Keratinocyte (primary cell): ENCODE results near the gene IRF1. TPM values are rescaled to one million over a fixed set of nuclear protein-coding genes. Genes with fewer than 3 reads are reported as not detected.

Experiments
- DNase-seq: peaks from one replicate; pipeline ENCODE4 v3.0.0-alpha.2; 2011; ENCODE audit warnings: low read depth, missing footprints, low spot score
- FAIRE-seq: peaks from 2 replicates; lab custom pipeline; 2011; peaks lifted over from hg19 to GRCh38; lab: Jason Lieb, UNC
- H2AFZ ChIP-seq: 2 replicates; pipeline ENCODE4 v1.6.0; 2012; ENCODE audit warnings: low read length, control low read depth, inconsistent platforms; ENCODE audit not compliant: control insufficient read depth
- H3K27ac ChIP-seq: 2 replicates; pipeline ENCODE4 v1.5.1; 2011; ENCODE audit warnings: low read length; ENCODE audit not compliant: control insufficient read depth, insufficient read depth
- H3K27me3 ChIP-seq: 3 replicates; pipeline ENCODE4 v1.6.0; 2011; ENCODE audit warnings: low read length; ENCODE audit not compliant: control insufficient read depth, insufficient read depth; ENCODE audit errors: extremely low read depth
- H3K36me3 ChIP-seq, 2 experiments: 2 replicates in 1 of 2; 3 replicates in 1 of 2; pipeline ENCODE4 v1.5.1; 2011; ENCODE audit warnings: low read length in 2 of 2, mild to moderate bottlenecking in 1 of 2; ENCODE audit not compliant: control insufficient read depth in 2 of 2, insufficient read depth in 2 of 2; ENCODE audit errors: extremely low read depth in 1 of 2
- H3K4me1 ChIP-seq: 3 replicates; pipeline ENCODE4 v1.5.1; 2011; ENCODE audit warnings: low read length; ENCODE audit not compliant: control insufficient read depth, insufficient read depth; ENCODE audit errors: extremely low read depth
- H3K4me2 ChIP-seq: 3 replicates; pipeline ENCODE4 v1.6.0; 2011; ENCODE audit warnings: low read depth, low read length; ENCODE audit not compliant: control insufficient read depth, insufficient read depth; ENCODE audit errors: extremely low read depth
- H3K4me3 ChIP-seq, 3 experiments: fragments of 200-600 bp in 1 of 3; sonication (generic) in 1 of 3; 2 replicates in 2 of 3; 3 replicates in 1 of 3; pipeline ENCODE4 v1.5.1; 2011 to 2016; ENCODE audit warnings: low read length in 3 of 3, mild to moderate bottlenecking in 3 of 3, control low read depth in 2 of 3, inconsistent platforms in 1 of 3, low read depth in 1 of 3, mixed read lengths in 1 of 3, mixed run types in 1 of 3, moderate library complexity in 1 of 3; ENCODE audit not compliant: control insufficient read depth in 2 of 3, insufficient read depth in 2 of 3; ENCODE audit errors: extremely low read depth in 1 of 3
- H3K79me2 ChIP-seq: 2 replicates; pipeline ENCODE4 v1.6.0; 2012; ENCODE audit warnings: low read length; ENCODE audit not compliant: control insufficient read depth, insufficient read depth
- H3K9ac ChIP-seq: 3 replicates; pipeline ENCODE4 v1.6.0; 2011; ENCODE audit warnings: low read length; ENCODE audit not compliant: control insufficient read depth, insufficient read depth; ENCODE audit errors: extremely low read depth
- H3K9me1 ChIP-seq: 3 replicates; pipeline ENCODE4 v1.6.0; 2011; ENCODE audit warnings: low read length; ENCODE audit not compliant: control insufficient read depth, insufficient read depth; ENCODE audit errors: extremely low read depth
- H3K9me3 ChIP-seq: 2 replicates; pipeline ENCODE4 v1.5.1; 2012; ENCODE audit warnings: low read depth, low read length; ENCODE audit not compliant: control insufficient read depth
- H4K20me1 ChIP-seq: 3 replicates; pipeline ENCODE4 v1.6.0; 2011; ENCODE audit warnings: low read length; ENCODE audit not compliant: control insufficient read depth, insufficient read depth; ENCODE audit errors: extremely low read depth
- EZH2 ChIP-seq: IDR thresholded peaks from one replicate; pipeline ENCODE4 v1.6.1; 2012; ENCODE audit warnings: inconsistent platforms, mild to moderate bottlenecking, low read length, moderate library complexity
- dilution Hi-C: fragments of 300-500 bp; cut with MboI; formaldehyde crosslinking; loops from one replicate; pipeline ENCODE4 v1.7.0; 2020; ENCODE audit warnings: low sequenced_read_pairs; ENCODE audit not compliant: extremely low pct_ligation_motif_present
- polyA plus RNA-seq, 5 experiments: library from polyadenylated mRNA; depleted of rRNA in 3 of 5; stranded (reverse) in 3 of 5; stranded (forward) in 1 of 5; unstranded in 1 of 5; fragments of >200 nt; gene quantifications; 1 replicate in 1 of 5; 2 replicates in 3 of 5; 3 replicates in 1 of 5; pipeline versions ENCODE4 v1.2.1 to v1.2.3, GENCODE V29; 2011 to 2012; ENCODE audit warnings: missing spikeins in 2 of 5, low read depth in 1 of 5, low replicate concordance in 1 of 5
- TF ChIP-seq, protein P1 (sequence below), 3 experiments: IDR thresholded peaks in 1 of 3; conservative IDR thresholded peaks in 1 of 3; optimal IDR thresholded peaks in 1 of 3; 2 replicates in 2 of 3; 3 replicates in 1 of 3; pipeline versions ENCODE3 to v1.5.1; 2011; ENCODE audit warnings: low read length in 3 of 3, mild to moderate bottlenecking in 3 of 3, moderate library complexity in 2 of 3, control low read depth in 1 of 3, inconsistent platforms in 1 of 3; ENCODE audit not compliant: insufficient read depth in 2 of 3; ENCODE audit errors: extremely low read depth in 1 of 3

IRF1 gene
- polyA plus RNA-seq, 1 donor (not counting 4 experiments of a cell fraction or from before 2014, with no cell fraction given) = 6.2 TPM

GRCh38 chr5:132445930-132446329, 44.6 kb downstream of the IRF1 start:
- Histone ChIP-seq H3K4me2 (peak overlapping the region; percentile 69), H4K20me1 (no peaks in the 10 kb centered on the region), H3K9me1 (no peaks in the 10 kb centered on the region), H2AFZ (peak overlapping the region; percentile 55), H3K27me3 (no peaks in the 10 kb centered on the region), H3K9ac (peak overlapping the region; percentile 75), H3K36me3 (no peaks in the 10 kb centered on the region), H3K79me2 (no peaks in the 10 kb centered on the region), H3K27ac (peak overlapping the region; percentile 93), H3K4me1 (peaks cover 26% of the 10 kb centered on the region), H3K9me3 (no peaks in the 10 kb centered on the region), H3K4me3 (no peak overlapping the region)
- TF ChIP-seq, protein P1, sequence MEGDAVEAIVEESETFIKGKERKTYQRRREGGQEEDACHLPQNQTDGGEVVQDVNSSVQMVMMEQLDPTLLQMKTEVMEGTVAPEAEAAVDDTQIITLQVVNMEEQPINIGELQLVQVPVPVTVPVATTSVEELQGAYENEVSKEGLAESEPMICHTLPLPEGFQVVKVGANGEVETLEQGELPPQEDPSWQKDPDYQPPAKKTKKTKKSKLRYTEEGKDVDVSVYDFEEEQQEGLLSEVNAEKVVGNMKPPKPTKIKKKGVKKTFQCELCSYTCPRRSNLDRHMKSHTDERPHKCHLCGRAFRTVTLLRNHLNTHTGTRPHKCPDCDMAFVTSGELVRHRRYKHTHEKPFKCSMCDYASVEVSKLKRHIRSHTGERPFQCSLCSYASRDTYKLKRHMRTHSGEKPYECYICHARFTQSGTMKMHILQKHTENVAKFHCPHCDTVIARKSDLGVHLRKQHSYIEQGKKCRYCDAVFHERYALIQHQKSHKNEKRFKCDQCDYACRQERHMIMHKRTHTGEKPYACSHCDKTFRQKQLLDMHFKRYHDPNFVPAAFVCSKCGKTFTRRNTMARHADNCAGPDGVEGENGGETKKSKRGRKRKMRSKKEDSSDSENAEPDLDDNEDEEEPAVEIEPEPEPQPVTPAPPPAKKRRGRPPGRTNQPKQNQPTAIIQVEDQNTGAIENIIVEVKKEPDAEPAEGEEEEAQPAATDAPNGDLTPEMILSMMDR (optimal IDR thresholded peaks at IDR 0.05 in 1 of 3, IDR thresholded peaks at IDR 0.05 in 1 of 3, conservative IDR thresholded peaks at IDR 0.05 in 1 of 3; ENCODE audit: extremely low read depth in 1 of 3, insufficient read depth in 2 of 3, low read length in 3 of 3) = no peak
- TF ChIP-seq EZH2 = no peak
- FAIRE-seq (no peak), DNase-seq (peak; percentile 84)
- dilution Hi-C loops = no loop called here

- Histone ChIP-seq H3K9me3 (no peaks in the 10 kb centered on the region), H4K20me1 (no peaks in the 10 kb centered on the region), H3K27ac (peak overlapping the region; percentile 93), H2AFZ (peak overlapping the region; percentile 55), H3K9me1 (no peaks in the 10 kb centered on the region), H3K79me2 (no peaks in the 10 kb centered on the region), H3K4me3 (no peak overlapping the region), H3K27me3 (no peaks in the 10 kb centered on the region), H3K4me2 (peak overlapping the region; percentile 69), H3K4me1 (peaks cover 26% of the 10 kb centered on the region), H3K9ac (peak overlapping the region; percentile 75), H3K36me3 (no peaks in the 10 kb centered on the region)
- DNase-seq = peak; percentile 81
- dilution Hi-C loops = no loop called here
- TF ChIP-seq, protein P1 (optimal IDR thresholded peaks at IDR 0.05 in 1 of 3, IDR thresholded peaks at IDR 0.05 in 1 of 3, conservative IDR thresholded peaks at IDR 0.05 in 1 of 3; ENCODE audit: extremely low read depth in 1 of 3, insufficient read depth in 2 of 3, low read length in 3 of 3) = no peak
- TF ChIP-seq EZH2 = no peak
- FAIRE-seq = no peak
Observed at GRCh38 chr5:132445640-132445923, 45.0 kb downstream of the IRF1 start.
